H4 (cell line): ENCODE measurements around the gene DLG2. TPM values are rescaled to one million over a fixed set of nuclear protein-coding genes. Genes with fewer than 3 reads are reported as not detected.

ENCODE experiments used
- DNase-seq: peaks from one replicate; pipeline ENCODE4 v3.0.0-alpha.2; 2015; ENCODE audit warnings: low spot score
- total RNA-seq: library from RNA; depleted of rRNA; stranded (reverse); fragments of >200 nt; shearing (Covaris generic); gene quantifications from 2 replicates; pipeline ENCODE4 v1.2.3, GENCODE V29; 2014

Gene DLG2
- total RNA-seq, 1 experiment from 2014 or later, result 2.6 TPM

DNA sequence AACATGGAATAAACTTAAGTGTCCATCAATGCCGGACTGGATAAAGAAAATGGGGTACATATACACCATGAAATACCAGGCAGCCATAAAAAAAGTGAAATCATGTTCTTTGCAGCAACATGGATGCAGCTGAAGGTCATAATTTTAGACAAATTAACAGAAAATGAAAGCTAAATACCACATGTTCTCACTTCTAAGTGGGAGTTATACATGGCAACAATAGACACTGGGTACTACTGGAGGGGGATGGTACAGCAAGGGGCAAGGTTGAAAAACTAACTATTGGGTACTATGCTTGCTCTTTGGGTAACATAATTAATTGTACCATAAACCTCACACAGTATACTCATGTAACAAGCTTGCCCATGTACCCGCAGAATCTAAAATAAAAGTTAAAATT, 851.6 kb downstream of the DLG2 start:
- no peak for DNase-seq

DNA sequence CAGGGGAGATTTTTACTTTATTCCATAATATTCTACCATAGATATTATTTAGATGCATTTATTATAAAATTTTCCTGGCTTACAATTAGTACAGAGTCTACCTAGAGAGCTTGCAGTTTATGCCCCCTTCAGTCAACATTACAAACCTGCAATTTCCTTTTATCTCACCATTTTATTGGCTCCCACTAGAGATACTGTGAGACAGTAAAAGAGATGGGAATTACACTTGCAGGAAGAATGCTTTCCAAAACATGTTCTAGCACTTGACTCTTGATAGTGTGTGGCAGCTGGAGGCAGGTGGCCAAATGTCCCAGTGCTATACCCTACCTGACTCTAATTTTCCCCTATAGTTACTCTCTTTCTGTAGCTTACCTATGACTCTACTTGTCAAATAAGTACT, 863.2 kb downstream of the DLG2 start:
- DNase-seq, result no peak

DNA sequence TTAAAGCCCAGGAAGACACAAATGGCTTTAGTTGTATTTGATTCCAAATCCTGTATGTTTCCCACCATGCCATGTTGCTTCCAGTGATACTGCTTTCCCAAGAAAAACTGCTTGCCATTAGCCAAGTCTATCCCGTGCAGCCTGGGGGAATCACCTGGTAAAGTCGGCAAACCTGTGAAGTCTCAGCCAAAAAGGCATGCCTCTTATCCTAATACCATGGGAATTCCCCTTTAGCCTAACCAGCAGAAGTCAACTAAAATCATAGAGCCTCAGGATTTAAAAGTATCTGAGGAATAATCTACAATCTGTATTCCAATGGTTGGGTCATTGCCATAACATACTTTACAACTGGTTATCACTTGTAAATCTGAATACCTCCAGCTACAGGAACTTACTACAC, 869.4 kb downstream of the DLG2 start:
- no peak for DNase-seq

DNA sequence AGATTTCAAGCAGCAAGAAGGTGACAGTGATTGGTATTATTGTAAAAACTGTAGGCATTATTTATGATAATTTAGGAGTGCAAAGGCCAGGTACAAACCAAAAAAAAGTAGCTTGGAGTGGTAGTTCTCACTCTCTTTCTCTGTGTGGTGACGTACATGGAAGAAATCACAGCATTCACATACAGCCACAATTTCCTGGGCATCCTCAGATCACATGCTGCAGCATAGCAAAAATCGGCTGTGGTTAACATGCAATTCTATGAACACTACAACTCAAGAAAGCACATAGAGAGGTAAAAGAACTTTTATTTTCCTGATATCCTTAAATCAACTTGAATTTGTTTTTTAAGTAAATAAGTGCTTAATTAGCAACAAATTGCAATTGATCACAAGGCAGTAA, 875.8 kb downstream of the DLG2 start:
- no peak for DNase-seq

DNA sequence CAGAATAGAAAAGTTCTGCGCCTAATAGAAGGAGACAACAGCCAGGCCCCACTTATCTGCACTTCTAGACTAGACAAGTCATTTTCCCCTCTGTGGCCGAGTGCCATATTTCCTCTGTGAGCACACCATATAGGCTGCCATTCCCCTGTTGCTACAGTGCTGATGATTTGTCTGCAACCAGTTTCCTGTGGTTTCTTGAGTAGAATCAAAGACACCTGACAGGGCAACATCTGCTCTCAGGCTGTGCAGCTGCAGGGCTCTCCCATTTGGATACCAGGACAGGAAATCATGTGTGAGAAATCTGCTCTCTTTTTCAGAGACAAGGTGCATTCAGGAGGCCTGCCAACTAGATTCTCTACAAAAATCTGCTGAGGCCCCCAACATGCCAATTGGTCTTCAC, 879.3 kb downstream of the DLG2 start:
- DNase-seq, result no peak

DNA sequence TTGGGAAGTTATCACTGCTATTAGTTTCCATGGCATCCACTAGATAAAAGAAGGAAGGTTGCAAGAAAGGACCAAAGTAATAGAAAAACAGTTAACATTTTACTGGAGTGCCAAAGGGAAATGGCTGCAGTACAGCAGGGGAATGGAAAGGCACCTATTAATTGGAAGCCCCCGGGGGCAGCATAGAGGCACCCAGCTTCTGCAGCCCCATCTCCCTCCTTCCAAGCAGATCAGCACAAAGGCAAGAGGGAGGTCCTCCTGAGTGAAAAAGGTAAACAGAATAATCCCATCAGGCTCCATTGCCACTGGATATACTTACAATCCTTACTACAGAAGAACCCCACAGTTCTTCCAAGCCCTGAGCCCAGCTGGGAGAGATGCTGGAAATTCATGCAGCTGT, 887.1 kb downstream of the DLG2 start:
- DNase-seq, result no peak

DNA sequence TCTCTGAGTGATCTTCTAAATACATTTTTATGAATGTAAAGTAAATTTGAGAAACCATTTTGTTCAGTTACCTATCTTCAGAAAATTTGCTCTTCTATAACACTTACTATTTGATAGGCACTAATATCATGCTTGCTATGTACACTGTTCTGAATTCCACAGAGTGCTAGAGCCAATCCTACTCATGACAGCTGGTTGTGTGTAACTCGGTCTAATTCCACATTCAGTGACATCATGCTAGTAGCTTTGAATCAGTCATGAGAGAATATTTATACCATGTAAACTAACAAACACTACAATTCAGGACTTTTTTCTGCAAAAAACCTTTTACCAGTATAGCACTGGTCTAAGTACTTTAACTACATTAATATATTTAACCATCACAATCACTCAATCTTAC, 902.9 kb downstream of the DLG2 start:
- DNase-seq, result no peak

DNA sequence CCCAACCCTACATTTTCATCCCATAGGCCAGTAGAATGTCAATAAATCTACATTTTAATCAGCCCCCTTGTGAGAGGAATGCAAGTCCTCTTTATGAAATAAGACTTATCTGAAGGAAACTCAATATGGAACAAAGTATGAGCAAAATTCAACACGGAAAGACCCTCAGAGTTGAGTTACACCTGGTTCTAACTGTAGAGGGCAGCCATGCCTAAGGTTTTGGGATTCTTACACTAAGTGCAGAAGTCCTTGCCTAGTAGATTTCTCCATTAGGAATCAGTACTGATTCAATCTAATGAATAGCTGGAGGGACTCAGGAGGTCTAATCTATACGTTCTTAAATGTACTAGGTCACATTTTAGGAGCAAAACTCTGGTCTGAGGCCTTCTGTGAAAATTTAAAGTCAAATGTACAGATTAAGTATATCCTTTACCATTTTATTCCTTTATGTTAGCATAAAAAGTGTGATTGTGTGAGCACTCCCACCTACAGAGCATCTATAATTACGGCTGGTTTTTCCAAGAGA, 904.5 kb downstream of the DLG2 start:
- no peak for DNase-seq

DNA sequence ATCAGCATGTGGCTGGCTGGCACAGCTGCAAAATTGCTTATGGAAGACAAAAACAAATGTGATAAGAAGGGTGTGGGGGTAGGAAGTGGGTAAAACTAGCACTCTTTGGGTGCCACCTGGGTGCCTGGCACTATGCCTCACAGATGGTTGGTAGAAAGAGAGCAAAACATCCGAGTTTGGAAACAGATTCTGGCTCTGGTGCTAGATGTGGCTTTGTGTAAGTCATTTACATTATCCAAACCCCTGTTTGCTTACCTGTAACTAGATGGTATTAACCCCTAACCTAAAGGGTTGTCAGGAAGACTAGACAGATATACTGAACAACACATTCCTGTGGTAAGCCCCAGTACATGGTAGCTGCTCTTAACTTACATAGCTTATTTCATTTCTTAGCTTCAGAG, 905.6 kb downstream of the DLG2 start:
- DNase-seq, result no peak

DNA sequence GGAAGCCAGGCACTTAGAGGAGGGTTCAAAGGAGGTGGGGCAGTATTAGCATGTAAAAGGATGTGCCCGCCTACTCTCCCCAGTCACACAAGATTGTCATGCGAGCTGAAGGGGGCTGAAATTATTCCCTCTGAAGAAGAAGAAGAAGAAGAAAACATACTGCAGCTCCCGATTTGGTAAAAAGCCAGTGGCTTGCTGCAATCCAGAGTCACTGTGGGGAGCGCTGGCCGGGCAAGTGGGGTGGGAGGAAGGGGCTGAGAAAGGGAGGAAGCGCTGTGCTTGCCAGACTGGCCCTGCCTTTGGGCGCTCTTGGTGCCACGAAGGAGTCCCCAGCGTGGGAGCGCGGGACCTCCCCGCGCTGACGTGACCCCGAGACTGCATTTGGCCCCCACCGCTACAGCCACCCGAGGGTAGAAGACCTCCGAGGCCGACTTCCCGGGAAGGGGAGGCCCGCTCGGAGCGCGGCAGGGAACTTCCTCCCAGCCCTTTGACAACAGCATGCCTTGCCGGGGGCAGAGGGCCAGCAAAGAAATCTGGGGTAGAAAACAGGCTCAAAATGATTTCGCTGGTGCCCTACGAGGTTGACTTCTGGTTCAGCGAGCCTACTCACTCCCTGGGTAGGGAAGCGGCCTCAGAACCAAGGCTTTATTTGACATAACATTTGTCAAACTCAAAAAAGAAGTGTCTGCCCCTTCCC, 906.3 kb downstream of the DLG2 start:
- no peak for DNase-seq

DNA sequence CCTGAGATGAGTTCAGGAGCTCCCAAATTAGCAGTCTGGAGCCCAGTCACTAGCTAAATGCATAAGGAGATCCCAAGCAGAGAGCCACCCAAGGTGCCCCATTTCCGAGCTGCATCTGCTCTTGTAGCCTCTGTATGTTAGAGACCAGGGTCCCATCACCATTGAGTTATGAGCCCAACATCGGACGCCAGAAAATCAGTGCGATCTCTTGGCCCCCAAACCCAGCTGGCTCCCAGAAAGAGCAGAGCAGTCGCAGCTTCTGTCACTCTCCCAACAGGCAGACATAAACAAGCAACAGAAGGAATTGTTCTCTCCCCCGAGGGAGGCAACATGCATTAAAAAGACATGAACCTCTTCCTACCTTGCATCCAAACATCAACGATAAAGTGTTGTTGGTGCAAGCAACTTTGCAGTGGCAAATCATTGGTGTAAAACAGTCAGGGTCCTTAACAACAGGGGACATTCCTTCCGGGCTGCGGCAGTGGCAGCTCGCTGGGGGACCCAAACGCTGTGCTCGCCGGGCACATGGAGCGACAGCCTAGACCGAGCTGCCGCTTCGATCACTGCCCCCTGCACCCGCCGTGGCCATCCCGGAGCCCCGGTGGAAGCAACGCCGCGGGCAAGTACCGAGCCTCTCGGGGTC, 907.1 kb downstream of the DLG2 start:
- DNase-seq, result no peak

DNA sequence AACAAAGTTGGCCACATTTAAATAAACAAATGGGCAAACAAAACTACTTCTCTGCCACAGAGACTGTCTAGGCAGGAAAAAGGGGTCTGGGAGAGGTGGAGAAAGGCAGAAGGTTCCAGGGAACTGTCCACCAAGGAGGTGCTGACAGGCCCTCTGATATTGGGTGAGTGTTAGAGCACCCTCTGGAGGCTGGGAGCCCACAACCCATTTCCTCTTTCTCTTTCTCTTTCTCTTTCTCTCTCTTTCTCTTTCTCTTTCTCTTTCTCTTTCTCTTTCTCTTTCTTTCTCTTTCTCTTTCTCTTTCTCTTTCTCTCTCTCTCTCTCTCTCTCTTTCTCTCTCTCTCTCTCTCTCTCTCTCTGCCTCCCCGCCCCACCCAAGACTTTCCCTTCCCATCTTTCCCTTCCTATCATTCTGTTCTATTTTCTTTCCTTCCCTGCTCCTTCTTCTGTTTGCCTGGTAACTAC, 912.8 kb downstream of the DLG2 start:
- peak; percentile 59 for DNase-seq

DNA sequence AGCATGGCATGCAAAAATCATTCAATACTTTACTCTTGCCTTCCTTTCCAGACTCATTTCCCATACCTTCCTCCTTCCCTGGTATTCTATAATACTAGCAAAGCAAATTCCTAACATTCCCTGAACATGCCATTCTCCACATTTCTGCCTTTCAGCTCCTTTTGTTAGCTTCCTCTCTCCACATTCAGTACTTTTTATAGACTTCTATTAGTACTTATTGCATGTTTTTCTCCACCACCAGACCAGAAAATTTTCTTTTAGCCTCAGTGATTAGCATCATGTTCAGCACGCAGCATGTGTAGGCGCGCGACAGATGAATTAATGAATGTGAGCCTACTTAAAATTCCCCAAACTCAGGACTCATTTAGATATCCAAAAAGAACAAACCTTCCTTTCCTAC, 935.3 kb downstream of the DLG2 start:
- DNase-seq, result no peak

DNA sequence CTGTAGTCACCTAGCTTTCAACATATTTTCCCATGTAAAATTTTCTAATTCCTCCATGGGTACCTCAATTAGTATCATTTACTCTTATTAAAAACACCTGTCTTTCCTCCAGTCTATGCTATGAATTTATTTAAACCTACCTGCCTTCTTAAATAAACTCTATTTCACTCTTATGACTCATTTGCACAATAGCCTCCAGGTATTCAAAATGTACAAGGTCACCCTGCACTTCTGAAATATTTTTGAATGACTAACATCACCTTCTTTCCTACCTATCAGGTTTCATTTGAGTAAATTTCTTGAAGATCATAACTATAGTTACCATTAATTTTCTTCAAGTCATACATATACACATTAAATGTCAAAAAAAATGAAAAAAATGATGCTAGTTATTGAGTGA, 939.7 kb downstream of the DLG2 start:
- no peak for DNase-seq

DNA sequence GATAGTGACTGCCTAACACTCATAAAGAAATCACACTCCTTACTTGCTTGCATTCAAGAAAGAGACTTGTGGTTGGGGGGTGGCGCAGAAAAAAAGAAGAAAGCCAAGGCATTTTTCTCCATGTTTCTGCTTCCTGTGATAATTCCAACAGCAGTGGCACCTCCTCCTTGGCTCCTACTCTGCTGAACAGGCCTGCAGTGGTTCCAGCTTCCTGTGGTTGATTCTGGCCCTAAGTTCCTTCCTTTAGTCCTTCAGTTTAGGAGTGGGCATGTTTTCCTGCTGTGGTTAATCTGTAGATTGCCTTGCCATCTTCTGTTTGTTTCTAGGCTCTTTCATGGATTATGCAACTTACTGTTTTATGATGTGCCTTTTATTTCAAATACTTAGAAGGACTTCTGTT, 940.4 kb downstream of the DLG2 start:
- peak; percentile 18 for DNase-seq

DNA sequence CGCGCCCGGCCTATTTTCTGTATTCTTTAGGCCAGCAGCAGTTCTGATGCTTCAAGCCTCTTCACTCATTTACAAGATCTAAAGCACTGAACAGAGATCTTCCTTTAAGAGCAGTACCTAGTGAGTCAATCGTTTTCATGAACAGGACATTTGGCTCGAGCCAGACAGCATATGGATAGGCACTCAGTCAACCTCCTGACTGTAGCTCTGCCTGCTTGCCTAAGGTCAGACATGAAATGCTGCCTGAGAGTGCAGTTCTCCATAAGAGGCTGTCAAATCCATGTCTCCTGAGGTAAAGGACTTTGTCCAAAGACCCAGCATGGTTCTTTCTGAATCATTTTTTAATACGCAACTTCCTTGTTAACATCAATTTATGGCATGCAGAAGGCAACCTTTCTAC, 941.2 kb downstream of the DLG2 start:
- no peak for DNase-seq

DNA sequence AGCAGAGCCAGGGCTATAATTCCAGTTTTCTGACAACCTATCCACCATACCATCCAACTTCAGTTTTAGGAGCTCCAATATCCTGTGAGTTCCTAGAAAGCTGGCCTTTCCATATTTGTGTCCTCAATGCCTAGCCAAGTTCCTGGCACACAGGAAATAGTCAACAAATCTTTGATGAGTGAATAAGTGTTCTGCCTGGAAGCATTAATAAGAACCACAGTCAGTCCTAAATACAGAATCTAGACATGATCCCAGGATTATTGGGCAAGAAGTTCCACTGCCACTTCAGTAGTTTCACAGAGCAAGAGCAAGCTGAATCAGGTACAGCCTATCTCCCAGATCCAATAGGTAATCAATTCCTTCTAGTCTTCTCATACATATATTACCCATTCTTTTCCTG, 942.0 kb downstream of the DLG2 start:
- no peak for DNase-seq

DNA sequence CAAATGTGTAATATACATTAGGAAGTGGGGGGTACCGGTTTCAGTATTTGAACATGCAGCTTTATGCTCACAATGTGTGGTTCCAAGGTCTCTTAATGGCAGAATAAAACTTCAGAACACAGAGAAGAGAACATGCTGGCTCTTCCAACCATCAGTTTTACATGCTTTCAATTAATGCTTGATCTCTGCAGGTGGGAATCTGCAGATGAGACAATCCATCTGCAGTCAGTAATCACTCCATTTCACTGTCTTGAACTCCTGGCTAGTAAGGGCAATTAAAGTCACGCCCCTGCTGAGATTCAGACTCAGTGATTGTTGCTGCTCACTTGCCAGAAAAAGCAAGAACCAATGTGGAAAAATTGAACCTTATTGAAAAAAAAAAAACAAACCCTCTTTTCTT, 945.7 kb downstream of the DLG2 start:
- DNase-seq, result no peak

DNA sequence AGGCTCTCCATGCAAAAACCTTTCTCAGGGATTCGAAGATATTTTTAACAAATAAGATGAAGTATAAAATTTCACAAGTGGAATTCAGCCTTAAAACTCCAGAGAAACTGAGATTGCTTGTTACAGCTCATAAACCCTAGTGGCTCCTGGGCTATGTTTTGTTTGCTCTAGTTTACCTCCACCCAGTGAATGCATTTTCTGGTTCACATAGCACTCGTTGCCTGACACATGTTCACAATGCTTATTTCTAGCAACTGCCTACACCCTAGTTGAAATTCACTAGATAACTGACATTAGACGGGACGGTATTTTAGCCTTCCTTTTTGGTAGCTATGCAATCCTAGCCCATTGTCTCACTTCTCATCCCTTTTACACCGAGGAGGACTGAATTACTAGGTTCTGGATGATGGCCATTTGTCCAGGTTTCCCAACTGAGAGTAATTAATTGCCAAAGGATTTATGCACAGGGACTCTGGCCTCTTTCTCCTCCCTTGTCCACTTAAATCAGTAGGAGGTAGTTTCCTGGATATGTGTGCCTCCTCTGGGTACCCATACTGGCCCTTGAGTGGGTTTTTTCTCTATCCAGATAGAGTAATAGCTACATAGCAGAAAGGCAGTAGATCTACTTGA, 951.6 kb downstream of the DLG2 start:
- no peak for DNase-seq

DNA sequence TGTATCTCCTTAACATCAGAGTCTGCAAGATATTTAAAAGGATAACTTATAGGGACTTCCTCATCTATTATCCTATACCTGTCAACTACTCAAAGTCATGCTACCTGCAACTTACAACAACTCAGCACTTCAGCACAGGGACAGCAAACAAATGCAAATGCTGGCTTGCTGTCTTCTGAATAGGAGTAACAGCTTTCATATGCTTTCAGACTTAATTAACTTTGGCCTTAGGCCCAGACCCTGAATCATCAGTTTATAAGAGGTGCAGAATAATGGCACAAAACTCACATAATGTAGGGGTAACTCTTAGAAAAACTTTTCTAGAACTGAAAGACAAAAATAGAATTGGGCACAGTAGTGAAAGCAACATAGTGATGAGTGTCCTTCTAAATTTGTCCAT, 953.4 kb downstream of the DLG2 start:
- DNase-seq, result peak; percentile 19

DNA sequence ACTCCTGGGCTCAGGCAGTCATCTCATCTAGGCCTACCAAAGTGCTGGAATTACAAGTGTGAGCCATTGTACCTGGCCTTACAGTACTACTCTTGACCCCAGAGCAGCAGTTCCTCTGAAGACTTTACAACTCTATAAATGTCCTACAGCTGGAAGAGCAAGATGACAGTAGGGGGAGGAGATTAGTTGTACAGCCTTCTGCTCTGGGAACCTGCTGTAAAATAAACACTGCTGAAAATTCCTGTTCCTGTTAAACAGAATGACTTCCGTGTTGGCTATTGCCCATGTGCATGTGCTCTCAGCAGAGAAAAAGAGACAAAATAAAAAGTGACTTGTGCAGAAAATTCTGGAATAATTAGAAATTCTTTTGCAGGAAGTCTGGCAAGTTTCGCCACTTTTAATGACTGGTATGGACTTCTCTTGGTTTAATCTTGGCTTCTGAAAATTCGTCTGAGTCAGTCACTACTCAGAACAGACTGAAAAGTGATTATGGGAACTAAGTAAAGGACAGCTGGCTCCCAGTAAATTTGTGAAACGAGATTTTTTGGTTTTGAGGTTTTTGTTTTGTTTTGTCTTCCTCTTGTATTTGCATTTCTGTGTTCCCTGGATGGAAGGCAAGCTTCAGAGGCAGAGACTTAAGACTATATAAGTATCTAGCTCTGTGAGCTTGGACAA, 955.7 kb downstream of the DLG2 start:
- DNase-seq, result no peak

DNA sequence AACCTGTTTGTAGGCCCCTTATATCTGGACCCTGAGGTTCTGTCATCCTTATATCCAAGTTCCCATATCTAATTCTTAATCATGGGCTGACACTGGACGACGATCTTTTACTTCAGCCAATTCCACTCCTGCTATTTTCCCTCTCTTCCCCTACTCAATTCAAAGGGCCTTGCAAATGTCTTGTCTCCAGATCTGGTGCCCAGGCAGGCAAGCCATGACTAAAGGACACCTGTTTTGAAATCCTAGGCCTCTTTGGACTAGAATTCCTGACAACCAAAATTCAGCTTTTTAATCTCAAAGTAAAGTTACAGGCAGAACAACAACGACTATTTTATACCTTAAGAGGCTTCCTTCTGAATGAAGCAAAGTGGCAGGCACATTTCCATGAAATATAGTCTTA, 963.4 kb downstream of the DLG2 start:
- DNase-seq, result no peak
